Stimulated activated CD8-positive, alpha-beta memory T cell treated with anti-CD3 and anti-CD28 coated beads, Interleukin-4, amount 100 ng/mL, for 1 hour (primary cell): Measurements from ENCODE around the gene IBA57.
A peak's percentile ranks its signal among the peaks of the same experiment; 100 is the strongest.
"Not testable (repeated sequence)": the region's sequence is repeated elsewhere in the genome, so short reads cannot be mapped to it uniquely, and the experiment has no call there.

Experiments used
- DNase-seq, 2 donors: peaks; one replicate each; pipeline ENCODE4 v3.0.0-alpha.2; 2020; ENCODE audit warnings: low read depth in 2 of 2, low spot score in 1 of 2

IBA57 gene

DNA sequence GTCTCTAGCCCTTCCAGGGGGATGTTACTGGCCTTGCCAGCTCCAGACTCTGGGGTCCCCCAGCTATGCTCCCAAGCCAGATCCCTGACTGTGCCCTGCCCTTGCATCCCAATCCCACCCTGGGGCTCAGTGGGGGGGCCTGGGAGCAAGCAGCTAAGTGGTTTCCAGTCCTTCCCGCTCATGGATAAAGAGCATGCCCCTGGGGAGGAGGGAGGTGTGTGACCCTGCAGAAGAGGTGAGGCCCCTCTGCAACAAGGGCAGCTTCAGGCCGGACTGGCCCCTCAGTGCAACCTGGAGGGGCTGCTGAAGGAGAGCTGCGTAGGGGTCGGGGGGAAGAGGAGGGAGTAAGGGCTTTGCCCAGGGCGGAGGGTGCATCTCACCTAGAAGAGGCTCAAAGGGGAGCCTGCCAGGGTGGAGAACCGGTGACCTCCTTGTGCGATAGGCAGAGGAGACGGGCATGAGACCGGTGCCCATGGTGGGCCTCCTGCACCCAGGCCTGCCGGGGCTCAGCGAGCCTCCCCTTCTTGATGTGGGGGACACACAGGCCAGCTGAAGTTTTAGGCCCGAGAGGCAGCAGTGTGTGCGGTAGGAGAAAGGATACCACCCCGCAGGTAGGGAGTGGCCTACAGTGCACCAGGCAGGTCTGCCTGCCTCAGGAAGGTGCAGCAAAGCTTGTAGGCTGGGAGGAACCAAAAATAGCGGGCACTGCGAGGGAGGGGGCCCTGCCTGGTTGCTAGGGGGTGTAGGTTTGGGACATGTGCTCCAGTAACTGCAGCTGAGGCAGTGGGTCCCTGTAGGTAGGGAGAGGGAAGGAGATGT lies 45.3 kb downstream of the IBA57 start:
- DNase-seq: no peak

DNA sequence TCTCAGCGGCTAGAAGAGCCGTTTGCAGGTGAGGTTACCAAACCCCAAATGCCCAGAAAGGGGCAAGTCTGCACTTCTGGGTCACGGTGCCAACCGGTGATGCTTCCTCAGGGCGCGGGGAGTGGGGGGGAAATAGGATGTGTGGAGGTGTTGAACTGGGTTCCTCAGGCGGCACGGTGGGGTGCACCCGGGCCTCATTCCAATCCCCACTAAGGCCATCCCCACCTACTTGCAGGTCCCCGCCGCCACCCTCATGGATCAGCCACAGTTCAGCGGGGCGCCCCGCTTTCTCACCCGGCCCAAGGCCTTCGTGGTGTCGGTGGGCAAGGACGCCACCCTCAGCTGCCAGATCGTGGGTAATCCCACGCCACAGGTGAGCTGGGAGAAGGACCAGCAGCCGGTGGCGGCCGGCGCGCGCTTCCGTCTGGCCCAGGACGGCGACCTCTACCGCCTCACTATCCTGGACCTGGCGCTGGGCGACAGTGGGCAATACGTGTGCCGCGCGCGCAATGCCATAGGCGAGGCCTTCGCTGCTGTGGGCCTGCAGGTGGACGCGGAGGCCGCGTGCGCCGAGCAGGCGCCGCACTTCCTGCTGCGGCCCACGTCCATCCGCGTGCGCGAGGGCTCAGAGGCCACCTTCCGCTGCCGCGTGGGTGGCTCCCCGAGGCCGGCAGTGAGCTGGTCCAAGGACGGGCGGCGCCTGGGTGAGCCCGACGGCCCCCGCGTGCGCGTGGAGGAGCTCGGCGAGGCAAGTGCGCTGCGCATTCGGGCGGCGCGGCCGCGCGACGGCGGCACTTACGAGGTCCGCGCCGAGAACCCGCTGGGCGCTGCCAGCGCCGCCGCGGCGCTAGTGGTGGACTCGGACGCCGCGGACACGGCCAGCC lies 46.2 kb downstream of the IBA57 start:
- DNase-seq: no peak

DNA sequence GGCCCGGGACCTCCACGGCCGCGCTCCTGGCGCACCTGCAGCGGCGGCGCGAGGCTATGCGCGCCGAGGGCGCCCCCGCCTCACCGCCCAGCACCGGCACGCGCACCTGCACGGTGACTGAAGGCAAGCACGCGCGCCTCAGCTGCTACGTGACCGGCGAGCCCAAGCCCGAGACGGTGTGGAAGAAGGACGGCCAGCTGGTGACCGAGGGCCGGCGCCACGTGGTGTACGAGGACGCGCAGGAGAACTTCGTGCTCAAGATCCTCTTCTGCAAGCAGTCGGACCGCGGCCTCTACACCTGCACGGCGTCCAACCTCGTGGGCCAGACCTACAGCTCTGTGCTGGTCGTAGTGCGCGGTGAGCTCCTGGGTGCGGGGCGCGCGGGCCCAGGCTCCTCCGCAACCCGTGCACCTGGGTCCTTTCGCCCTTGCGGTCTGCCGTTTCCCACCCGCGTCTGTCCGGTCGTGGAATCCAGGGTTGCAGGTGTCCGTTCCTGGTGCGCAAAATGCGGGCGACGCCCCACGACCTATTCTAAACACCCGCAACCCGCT lies 46.9 kb downstream of the IBA57 start:
- DNase-seq: no peak

DNA sequence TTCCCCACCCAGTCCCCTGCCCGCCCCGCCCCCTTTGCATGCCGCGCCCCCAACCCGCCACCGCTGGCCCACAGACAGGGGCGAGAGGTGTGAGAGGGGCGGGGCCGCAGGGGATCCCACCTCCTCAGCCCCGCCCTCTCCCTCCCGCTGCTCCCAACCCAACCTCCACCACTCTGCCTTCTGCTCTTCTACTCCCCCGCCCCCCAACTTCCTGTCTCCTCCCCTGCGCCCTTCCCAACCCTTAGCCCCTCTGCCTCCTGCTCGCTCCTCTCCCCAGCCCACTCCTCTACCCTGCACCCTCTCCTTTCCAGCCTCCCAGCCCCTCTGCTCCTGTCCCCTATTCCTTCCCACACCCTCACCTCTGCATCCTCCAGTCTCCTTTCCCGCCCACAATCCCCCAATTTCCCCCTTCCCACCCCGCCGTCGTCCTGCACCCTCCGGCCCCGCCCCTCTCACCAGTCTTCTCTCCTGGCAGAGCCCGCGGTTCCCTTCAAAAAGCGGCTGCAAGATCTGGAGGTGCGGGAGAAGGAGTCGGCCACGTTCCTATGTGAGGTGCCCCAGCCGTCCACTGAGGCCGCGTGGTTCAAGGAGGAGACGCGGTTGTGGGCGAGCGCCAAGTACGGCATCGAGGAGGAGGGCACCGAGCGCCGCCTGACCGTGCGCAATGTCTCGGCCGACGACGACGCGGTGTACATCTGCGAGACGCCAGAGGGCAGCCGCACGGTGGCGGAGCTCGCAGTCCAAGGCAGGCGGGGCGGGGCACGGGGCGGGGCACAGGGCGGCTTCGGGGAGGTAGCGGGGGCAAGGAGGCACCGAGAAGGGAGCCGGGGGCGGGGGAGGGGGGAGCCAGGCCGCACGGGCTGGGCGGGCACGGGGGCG lies 47.6 kb downstream of the IBA57 start:
- DNase-seq: peak; percentile 78 to 83

DNA sequence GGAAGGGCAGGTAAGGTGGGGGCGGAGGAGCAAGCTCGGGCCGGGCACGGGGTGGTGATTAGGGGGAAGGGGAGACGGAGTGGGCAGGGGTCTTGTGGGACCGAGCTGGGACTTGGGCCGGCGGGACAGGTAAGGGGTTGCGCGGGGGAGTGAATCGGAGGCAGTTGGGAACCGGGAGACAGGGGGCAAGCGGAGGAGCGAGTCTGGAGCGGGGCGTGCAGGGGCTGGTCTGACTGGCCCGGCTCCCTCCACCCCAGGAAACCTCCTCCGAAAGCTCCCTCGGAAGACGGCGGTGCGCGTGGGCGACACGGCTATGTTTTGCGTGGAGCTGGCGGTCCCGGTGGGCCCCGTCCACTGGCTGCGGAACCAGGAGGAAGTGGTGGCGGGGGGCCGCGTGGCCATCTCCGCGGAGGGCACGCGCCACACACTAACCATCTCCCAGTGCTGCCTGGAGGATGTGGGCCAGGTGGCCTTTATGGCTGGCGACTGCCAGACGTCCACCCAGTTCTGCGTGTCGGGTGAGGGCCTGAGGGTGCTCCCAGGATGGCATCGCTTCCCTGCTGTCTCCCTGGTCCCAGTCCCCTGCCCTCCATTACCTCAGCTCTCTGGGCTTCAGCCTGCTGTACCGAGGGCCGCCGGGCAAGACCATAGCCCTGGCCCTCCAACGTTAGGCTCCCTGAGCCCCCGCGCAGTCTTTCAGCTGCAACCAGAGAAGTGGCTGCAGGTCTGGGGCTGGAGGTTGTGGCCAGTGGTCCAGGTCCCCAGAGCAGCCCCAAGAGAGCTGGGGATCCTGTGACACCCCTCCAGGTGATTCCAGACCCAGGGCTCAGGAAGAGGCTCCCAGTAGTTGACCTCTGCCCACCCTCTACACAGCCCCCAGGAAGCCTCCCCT lies 48.6 kb downstream of the IBA57 start:
- no peak for DNase-seq

DNA sequence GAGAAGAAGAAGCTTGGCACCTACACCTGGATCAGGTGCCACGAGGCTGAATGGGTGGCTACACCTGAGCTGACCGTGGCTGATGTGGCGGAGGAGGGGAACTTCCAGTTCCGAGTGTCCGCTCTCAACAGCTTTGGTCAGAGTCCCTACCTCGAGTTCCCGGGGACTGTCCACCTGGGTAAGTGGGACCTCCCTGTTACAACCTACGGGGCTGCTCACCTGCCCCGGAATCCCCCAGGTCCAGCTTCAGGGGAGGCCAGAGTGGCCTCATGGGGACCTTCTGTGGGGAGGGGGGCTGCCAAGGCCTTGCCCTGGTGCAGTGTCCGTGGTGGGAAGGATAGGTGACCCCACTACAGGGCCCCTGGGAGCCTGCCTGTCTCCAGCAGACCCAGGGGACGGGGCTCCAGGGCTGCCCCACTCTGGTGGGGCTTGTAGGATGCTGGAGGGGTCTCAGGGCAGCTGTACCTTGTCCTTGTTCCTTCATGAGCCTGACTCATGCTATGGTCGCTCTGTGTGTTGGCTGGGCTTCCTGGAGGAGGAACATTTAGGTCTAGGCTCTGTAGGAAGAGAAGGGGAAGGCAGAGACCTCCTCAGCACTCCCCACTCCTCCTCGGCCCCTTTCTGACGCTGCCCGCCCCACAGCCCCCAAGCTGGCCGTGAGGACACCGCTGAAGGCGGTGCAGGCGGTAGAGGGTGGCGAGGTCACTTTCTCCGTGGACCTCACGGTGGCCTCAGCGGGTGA lies 49.5 kb downstream of the IBA57 start:
- DNase-seq: no peak

DNA sequence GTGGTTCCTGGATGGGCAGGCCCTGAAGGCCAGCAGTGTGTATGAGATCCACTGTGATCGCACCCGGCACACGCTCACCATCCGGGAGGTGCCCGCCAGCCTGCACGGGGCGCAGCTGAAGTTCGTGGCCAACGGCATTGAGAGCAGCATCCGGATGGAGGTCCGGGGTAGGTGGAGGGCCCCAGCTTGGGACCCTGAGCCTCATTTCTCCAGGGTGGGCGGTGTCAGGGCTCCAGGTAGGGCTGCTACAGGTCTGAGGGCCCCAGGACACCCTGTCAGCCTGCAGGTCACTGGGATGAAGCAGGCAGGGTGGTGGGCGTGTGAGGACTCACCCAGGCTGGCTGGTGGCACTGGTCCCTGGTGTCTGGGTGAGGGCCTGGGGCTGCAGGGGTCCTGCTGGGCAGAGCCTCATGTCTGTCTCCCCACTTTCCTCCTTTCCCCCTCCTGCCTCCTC lies 50.1 kb downstream of the IBA57 start:
- DNase-seq: no peak

DNA sequence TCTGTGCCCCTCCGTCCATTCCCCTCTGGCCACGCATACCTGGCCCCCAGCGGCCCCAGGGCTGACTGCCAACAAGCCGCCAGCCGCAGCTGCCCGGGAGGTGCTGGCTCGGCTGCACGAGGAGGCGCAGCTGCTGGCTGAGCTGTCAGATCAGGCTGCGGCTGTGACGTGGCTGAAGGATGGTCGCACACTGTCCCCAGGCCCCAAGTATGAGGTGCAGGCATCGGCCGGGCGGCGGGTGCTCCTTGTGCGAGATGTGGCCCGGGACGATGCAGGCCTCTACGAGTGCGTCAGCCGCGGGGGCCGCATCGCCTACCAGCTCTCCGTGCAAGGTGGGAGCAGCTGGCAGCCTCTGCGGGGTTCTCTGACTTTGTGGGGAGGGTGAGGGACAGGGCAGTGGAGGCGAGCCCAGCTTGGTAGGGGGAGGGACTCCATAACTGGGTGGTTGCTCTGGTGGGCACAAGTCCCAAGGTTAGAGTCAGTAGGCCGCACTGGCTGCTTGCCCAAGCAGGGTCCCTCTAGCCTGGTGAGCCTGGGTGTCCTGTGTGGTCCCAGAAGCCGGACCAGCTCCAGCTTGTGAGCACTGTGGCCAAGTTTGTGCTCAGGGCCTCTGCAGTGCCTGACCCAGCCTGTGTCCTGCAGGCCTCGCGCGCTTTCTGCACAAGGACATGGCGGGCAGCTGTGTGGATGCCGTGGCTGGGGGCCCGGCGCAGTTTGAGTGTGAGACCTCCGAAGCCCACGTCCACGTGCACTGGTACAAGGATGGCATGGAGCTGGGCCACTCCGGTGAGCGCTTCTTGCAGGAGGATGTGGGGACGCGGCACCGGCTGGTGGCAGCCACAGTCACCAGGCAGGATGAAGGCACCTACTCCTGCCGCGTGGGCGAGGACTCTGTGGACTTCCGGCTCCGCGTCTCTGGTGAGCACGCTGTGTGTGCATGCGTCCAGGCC lies 51.0 kb downstream of the IBA57 start:
- DNase-seq: no peak

DNA sequence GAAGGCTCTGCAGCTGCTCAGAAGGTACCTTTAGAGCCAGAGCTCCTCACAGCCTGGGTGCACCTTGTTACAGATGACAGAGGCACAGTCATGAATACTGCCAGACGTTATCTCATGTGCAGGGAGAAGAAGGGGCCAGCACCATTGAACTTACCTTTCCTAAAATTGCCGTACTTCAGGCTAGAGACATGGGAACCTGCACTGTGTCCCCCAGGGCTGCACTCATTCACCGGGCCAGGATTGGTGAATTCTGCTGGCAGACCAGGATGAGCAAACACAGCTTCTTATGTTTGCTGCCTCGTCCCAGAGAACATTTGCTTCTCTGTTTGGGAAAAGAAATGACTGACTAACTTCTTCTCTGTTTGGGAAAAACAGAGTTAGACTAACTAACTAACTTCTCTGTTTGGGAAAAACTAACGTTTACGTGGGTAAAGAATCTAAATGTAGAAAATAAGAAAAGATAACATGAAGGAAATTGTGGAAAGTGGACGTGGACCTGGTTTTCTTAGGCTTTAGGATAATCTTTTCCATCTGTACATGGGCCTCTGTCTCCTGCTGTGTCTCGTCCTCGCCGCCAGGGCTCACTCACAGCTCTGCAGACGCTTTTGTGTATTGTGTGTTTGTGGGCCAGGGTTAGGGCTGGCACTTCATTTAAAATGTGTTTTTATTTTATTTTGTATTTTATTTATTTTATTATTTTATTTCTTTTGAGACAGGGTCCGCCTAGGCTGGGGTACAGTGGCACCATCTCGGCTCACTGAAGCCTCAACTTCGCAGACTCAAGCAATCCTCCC lies 52.1 kb downstream of the IBA57 start:
- DNase-seq: no peak

DNA sequence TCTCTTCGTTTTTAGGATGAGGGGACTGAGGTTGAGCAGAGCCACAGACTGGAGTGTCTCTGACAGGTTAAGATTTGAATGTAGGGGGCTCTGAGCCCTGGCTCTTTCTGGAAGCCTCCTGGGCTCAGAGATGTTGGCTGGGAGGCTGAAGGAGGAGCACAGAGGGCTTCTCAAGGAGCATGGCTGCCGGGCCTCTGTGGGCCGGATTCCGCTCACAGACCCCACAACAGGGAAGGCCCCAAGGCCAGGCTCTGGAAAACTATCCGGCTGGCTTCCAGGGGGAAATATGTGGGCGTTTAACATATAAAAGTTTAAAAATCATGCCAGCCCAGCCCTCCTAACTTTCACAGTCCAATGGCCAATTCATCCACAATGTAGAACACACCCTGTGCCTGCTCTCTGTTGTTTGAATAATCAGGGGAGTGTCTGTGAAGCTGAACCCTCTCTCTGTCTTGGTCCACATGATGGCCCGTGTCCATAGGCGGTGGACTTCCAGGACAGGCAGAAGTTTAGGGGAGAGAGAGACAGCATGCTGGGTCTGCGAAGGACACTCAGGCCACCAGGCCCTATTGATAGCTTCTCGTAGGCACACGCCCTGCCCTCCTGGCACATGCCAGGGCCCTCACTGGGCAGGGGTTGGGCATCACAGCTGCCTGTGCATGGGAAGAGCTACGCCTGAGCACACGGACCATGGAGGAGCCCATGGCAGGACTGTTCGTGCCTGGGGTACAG lies 53.1 kb downstream of the IBA57 start:
- DNase-seq: no peak

DNA sequence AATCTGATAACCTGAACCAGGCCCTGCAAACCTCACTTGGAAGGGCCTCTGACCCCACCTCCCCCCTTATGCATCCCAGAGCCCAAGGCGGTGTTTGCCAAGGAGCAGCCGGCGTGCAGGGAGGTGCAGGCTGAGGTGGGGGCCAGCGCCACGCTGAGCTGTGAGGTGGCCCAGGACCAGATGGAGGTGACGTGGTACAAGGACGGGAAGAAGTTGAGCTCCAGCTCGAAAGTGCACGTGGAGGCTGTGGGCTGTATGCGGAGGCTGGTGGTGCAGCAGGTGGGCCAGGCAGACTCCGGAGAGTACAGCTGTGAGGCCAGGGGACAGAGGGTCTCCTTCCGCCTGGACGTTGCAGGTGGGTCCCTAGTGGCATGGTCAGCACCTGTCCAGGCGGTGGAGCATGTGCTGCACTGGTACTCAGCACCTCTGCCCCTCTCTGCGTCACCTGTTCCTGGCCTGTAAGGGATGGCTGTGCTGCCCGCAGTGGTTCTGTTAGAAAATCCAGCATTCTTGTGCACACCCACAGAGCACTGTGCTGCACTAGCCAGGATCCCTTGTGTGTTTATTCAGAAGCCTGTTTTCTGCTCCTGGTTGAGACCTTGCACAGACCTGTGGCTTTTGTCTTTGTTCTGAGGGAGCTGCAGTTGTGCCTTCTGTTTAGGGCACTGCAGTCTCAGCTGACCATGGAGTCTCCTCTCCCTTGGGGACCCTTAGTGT lies 53.8 kb downstream of the IBA57 start:
- no peak for DNase-seq

DNA sequence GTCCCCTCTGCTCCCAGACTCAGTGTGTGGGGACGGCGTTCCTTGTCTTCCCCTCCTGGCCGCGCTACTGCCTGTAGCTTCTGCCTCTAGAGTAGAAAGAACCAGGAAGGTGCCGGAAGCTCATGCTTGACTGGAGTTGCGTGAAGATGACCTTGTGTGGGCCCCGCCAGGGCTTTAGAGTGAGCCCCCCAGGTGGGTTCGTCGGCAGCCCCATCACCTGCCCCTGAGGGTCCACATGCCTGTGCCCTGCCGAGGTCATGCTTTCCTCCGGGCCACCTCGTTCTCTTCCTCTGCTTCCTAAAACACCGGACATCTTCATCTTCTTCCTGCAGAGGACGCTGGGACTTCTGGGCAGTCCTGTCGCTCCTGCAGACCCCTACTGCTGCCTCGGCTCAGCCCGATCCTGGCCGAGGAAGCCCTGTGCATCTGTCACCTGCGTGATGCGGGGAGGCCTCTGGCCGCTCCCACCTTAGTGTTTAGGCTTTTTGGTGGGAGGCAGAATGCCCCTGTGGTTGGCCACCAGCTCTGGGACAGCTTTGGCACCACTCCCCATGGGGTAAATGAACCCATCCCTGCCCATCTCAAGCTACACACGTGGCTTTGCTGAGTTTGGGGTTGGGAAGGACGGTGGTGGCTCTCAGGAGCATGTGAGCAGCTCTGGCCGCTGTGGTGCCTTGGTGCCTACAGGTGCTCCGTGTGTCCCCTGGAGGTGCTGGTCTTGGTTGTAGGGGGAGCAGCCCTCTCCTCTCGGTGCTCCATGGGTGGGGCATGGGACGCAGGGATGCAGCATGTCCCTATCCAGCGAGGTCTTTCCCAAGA lies 54.6 kb downstream of the IBA57 start:
- DNase-seq: no peak

DNA sequence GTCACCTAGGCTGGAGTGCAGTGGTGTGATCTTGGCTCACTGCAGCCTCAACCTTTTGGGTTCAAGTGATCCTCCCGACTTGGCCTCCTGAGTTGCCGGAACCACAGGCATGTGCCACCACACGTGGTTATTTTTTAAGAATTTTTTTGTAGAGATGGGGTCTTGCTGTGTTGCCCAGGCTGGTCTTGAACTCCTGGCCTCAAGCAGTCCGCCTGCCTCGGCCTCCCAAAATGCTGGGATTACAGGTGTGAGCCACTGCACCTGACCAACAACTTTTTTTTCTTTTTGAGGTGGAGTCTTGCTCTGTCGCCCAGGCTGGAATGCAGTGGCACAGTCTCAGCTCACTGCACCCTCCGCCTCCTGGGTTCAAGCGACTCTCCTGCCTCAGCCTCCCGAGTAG lies 55.5 kb downstream of the IBA57 start:
- DNase-seq: not testable (repeated sequence)

DNA sequence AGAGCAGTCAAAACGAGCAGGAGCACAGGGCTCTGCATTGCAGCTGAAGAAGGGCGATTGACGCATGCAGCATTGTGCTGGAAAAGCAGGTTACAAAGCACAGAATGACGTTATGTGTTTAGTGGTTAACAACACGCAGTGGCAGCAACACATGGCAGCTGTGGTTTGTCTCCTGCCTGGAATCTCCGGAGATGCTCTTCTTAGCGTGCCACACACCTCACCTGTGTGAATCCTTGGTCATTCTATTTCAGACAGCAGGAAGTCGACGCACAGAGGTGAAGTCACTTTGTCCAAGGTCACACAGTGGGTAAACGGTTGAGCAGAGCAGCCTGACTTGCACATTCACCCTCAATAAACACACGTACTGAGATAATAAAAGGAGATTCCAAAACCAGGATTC lies 56.9 kb downstream of the IBA57 start:
- no peak for DNase-seq
